IMR-90 (cell line): ENCODE results near the gene TNFRSF1A. TPM values are rescaled to one million over a fixed set of nuclear protein-coding genes. Genes with fewer than 3 reads are reported as not detected.
A peak's percentile ranks its signal among the peaks of the same experiment; 100 is the strongest.

Source experiments
- ATAC-seq: fragments of 200-7000 bp; cut with Tn5 transposase; 2 replicates; pipeline ENCODE4 v1.9.1; 2020; ENCODE audit warnings: low read depth, mild to moderate bottlenecking, moderate library complexity
- BruUV-seq: library from RNA; stranded (reverse); fragments of 400-500 nt; replicated peaks from 2 replicates; lab custom pipeline; 2021; lab: Mats Ljungman, UMichigan
- CTCF ChIA-PET: fragments of 300-600 bp; formaldehyde crosslinking; extraction: SDS; loops from one replicate; lab custom pipeline; 2021; ENCODE audit warnings: antibody characterized with exemption; lab: Yijun Ruan, JAX
- POLR2A ChIA-PET: fragments of 300-600 bp; sonication (Branson Sonifier 250); formaldehyde crosslinking; loops from one replicate; lab custom pipeline; 2022; ENCODE audit warnings: antibody characterized with exemption; ENCODE audit not compliant: unreplicated experiment; lab: Charles Lee
- DNase-seq: peaks from one replicate; pipeline ENCODE4 v3.0.0; 2013
- H2AFZ ChIP-seq: replicated peaks from 2 replicates; pipeline ENCODE3; 2013; ENCODE audit warnings: low read length, mild to moderate bottlenecking; ENCODE audit not compliant: poor library complexity
- H2AK5ac ChIP-seq: 2 replicates; pipeline ENCODE4 v1.6.1; 2013; ENCODE audit warnings: low read depth, low read length, inconsistent platforms
- H2AK9ac ChIP-seq: replicated peaks from 2 replicates; pipeline ENCODE3; 2013; ENCODE audit warnings: mild to moderate bottlenecking, low read depth, low read length, moderate library complexity; ENCODE audit not compliant: poor library complexity
- H2BK120ac ChIP-seq: 2 replicates; pipeline ENCODE4 v1.6.1; 2013; ENCODE audit warnings: low read depth, low read length, inconsistent platforms
- H2BK15ac ChIP-seq: 3 replicates; pipeline ENCODE4 v1.6.1; 2013; ENCODE audit warnings: low read depth, low read length, inconsistent platforms
- H2BK20ac ChIP-seq: 2 replicates; pipeline ENCODE4 v1.6.1; 2013; ENCODE audit warnings: low read depth, mild to moderate bottlenecking, inconsistent platforms, low read length, moderate library complexity
- H2BK5ac ChIP-seq: 2 replicates; pipeline ENCODE4 v1.6.1; 2013; ENCODE audit warnings: mild to moderate bottlenecking, low read depth, low read length, inconsistent platforms; ENCODE audit not compliant: poor library complexity, severe bottlenecking
- H3K14ac ChIP-seq: replicated peaks from 2 replicates; pipeline ENCODE4 v1.6.1; 2013; ENCODE audit warnings: low read depth, low read length, inconsistent platforms
- H3K18ac ChIP-seq: 2 replicates; pipeline ENCODE4 v1.6.1; 2013; ENCODE audit warnings: low read depth, low read length, control low read depth
- H3K23ac ChIP-seq: 2 replicates; pipeline ENCODE4 v1.6.1; 2013; ENCODE audit warnings: low read depth, low read length, inconsistent platforms
- H3K27ac ChIP-seq: 2 replicates; pipeline ENCODE4 v1.5.1; 2013; ENCODE audit warnings: mild to moderate bottlenecking, control low read depth, low read length; ENCODE audit not compliant: insufficient read depth
- H3K27me3 ChIP-seq: 2 replicates; pipeline ENCODE4 v1.6.1; 2013; ENCODE audit warnings: low read length; ENCODE audit not compliant: control insufficient read depth, insufficient read depth
- H3K36me3 ChIP-seq: 2 replicates; pipeline ENCODE4 v1.6.1; 2013; ENCODE audit warnings: low read length, mixed read lengths; ENCODE audit not compliant: control insufficient read depth, insufficient read depth
- H3K4ac ChIP-seq: 2 replicates; pipeline ENCODE4 v1.6.1; 2013; ENCODE audit warnings: low read depth, low read length, inconsistent platforms
- H3K4me1 ChIP-seq: 2 replicates; pipeline ENCODE4 v1.6.1; 2013; ENCODE audit warnings: low read length, mixed read lengths; ENCODE audit not compliant: control insufficient read depth, insufficient read depth
- H3K4me2 ChIP-seq: 2 replicates; pipeline ENCODE4 v1.6.1; 2013; ENCODE audit warnings: low read depth, mild to moderate bottlenecking, control low read depth, low read length, moderate library complexity
- H3K4me3 ChIP-seq: 2 replicates; pipeline ENCODE4 v1.5.1; 2013; ENCODE audit warnings: low read depth, mild to moderate bottlenecking, control low read depth, low read length, moderate library complexity; ENCODE audit not compliant: insufficient read depth
- H3K56ac ChIP-seq: 2 replicates; pipeline ENCODE4 v1.6.1; 2013; ENCODE audit warnings: low read length, inconsistent platforms; ENCODE audit not compliant: insufficient read depth; ENCODE audit errors: extremely low read depth
- H3K79me1 ChIP-seq, 2 experiments: 2 replicates each; pipeline ENCODE4 v1.6.1; 2013; ENCODE audit warnings: low read length in 2 of 2, inconsistent platforms in 1 of 2, low read depth in 1 of 2
- H3K9ac ChIP-seq: 2 replicates; pipeline ENCODE4 v1.6.1; 2013; ENCODE audit warnings: low read depth, low read length, control low read depth
- H3K9me1 ChIP-seq: 2 replicates; pipeline ENCODE4 v1.6.1; 2013; ENCODE audit warnings: low read length, inconsistent platforms; ENCODE audit not compliant: insufficient read depth
- H3K9me3 ChIP-seq: 2 replicates; pipeline ENCODE4 v1.6.1; 2013; ENCODE audit warnings: low read length; ENCODE audit not compliant: control insufficient read depth, insufficient read depth
- H4K20me1 ChIP-seq: 2 replicates; pipeline ENCODE4 v1.6.1; 2013; ENCODE audit warnings: low read length, inconsistent platforms; ENCODE audit not compliant: insufficient read depth
- H4K5ac ChIP-seq: 2 replicates; pipeline ENCODE4 v1.6.1; 2013; ENCODE audit warnings: mild to moderate bottlenecking, low read depth, low read length, control low read depth
- H4K8ac ChIP-seq, 2 experiments: 2 replicates each; pipeline ENCODE4 v1.6.1; 2013; ENCODE audit warnings: low read depth in 2 of 2, low read length in 2 of 2, control low read depth in 1 of 2, inconsistent platforms in 1 of 2
- H4K91ac ChIP-seq: 2 replicates; pipeline ENCODE4 v1.6.1; 2013; ENCODE audit warnings: low read depth, low read length, inconsistent platforms; ENCODE audit not compliant: insufficient read depth
- CEBPB ChIP-seq: IDR thresholded peaks from 2 replicates; pipeline ENCODE4 v1.6.1; 2012; ENCODE audit warnings: low read depth, low read length, improper control_type of control experiment
- MAFK ChIP-seq: IDR thresholded peaks from 2 replicates; pipeline ENCODE4 v1.6.1; 2012; ENCODE audit warnings: low read depth, low read length, improper control_type of control experiment
- MAZ ChIP-seq: IDR thresholded peaks from 2 replicates; pipeline ENCODE4 v1.6.1; 2012; ENCODE audit warnings: low read depth, mild to moderate bottlenecking, low read length, improper control_type of control experiment, moderate library complexity, borderline replicate concordance
- MXI1 ChIP-seq: IDR thresholded peaks from 2 replicates; pipeline ENCODE4 v1.6.1; 2012; ENCODE audit warnings: low read depth, mild to moderate bottlenecking, low read length, moderate library complexity, borderline replicate concordance
- POLR2A ChIP-seq: IDR thresholded peaks from 2 replicates; pipeline ENCODE4 v1.6.1; 2012; ENCODE audit warnings: mild to moderate bottlenecking, low read depth, low read length
- RAD21 ChIP-seq: IDR thresholded peaks from 2 replicates; pipeline ENCODE4 v1.6.1; 2012; ENCODE audit warnings: low read length, improper control_type of control experiment
- WGBS, 2 experiments: methylation state at CpG; one replicate each; pipeline versions ENCODE4 v1.1.5 to v1.1.7; 2013; ENCODE audit warnings: missing lambda C conversion rate in 2 of 2; ENCODE audit not compliant: insufficient read length in 1 of 2; ENCODE audit errors: extremely low coverage in 2 of 2; 5-methylcytosine and 5-hydroxymethylcytosine counted together
- dilution Hi-C: fragments of 300-500 bp; cut with HindIII; formaldehyde crosslinking; loops from one replicate; pipeline ENCODE4 v1.14.3; 2018; ENCODE audit warnings: low sequenced_read_pairs; ENCODE audit not compliant: unreplicated experiment
- in situ Hi-C: fragments of 300-500 bp; cut with MboI; formaldehyde crosslinking; loops from 3 replicates; pipeline ENCODE4 v1.14.3; 2019; ENCODE audit warnings: low sequenced_read_pairs, inconsistent platforms, mixed read lengths
- intact Hi-C: fragments of 100-400 bp; cut with micrococcal nuclease; formaldehyde crosslinking; loops from 2 replicates; pipeline ENCODE4 v1.10.0; 2022
- polyA plus RNA-seq, 3 experiments: library from polyadenylated mRNA; depleted of rRNA; stranded (reverse); fragments of >200 nt; gene quantifications; 2 replicates each; pipeline ENCODE4 v1.2.3, GENCODE V29; 2012; ENCODE audit warnings: low replicate concordance in 1 of 3
- total RNA-seq: library from RNA; depleted of rRNA; stranded (reverse); fragments of >200 nt; gene quantifications from 2 replicates; pipeline ENCODE4 v1.2.3, GENCODE V29; 2012

TNFRSF1A gene
- total and polyA plus RNA-seq, 2 of the 4 experiments (the other 2 are of a cell fraction): 79.6 to 136 TPM

DNA sequence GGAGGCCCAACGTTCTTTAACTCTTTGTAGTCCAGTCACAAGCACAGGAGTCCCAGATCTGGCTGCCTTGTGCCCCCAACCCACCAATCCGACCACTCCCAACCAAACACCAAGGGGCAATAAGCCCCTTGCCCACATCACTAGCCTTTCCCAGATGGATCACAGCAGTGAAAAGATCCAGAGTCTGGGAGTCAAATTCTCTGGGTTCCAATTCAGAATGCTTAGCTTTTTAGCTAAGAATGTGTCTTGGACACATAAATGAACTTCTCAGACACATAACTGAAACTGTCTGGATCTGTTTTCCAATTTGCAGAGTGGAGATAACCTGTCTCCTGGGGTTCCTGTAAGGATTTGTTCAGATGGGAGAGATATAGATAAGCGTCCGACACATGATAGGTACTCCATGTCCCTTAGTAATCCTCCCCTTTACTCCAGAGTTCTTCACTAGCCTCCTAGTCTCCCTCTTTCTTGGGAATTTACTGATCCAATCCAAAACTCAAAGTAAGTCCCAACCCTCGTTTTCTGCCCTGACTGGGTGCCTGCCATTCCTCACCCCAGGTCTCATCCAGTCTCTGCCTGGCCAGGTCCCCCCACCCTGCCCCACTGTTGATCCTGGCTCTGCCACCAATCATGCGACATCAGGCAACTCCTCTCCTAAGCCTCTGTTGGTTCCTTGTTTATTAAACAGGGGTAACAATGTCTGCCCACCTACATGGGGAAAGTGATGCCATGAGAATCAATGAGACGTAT lies 439 bp upstream of the TNFRSF1A start (continued):
- TF ChIP-seq MAFK (no peak), RAD21 (no peak)

DNA sequence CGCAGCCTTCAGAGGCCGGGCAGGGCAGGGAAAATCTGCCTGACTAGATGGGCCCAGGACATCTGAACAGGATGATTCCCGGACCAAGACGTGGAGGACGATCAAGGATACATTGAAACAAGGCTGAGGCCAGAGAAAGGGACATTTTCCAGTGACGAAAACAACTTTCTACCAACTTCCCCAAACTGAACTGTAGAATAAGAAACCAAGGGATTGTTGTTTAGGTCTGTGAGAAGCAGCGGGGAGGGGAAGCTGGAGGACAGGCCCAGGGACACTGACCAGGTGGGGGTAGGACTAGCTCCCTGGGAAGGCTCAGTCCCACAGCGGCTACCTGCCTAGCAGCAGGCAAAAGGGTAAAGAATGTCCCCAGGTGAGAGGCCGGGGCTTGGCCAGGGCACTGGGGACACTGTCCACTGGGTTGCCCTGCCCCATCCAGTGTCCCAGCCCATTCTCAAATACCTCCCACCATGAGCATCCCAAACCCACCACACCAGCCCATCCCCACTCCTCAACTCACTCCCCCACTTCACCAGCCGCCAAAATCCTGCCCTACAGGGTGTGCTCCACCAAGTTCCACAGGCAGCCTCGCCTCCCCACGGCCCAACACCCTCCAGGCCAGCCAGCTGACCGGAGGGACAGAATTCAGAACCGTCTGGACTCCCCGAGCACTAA lies 995 bp downstream of the TNFRSF1A start:
- H4K8ac ChIP-seq: peak overlapping the region; percentile 94 to 95
- 0% methylated on average over 5 of the region's 15 CpGs; no CpG with 5 or more reads in 1 of the 2 experiments for WGBS, 2 experiments
- TF ChIP-seq POLR2A: peak; percentile 46; the same call in 1 of the 2 replicates
- no peak for TF ChIP-seq MAZ
- 0 out of 2 replicates have a peak, but pooled peaks have one; percentile 4 for TF ChIP-seq MXI1
- no peak for TF ChIP-seq CEBPB
- H2AK5ac ChIP-seq: peak overlapping the region; percentile 98
- peak overlapping the region; percentile 78 for H4K5ac ChIP-seq
- H3K27ac ChIP-seq: peak overlapping the region; percentile 98
- ChIA-PET CTCF (interaction anchor here (1.2 kb wide), 1 partner anchor 14 kb away, joined by 4 read pairs; no protein-coding TSS in a partner anchor), POLR2A (no interaction called here)
- dilution Hi-C loops (no loop called here), intact Hi-C loops (loop anchor here (2.0 kb wide), 1 partner anchor 82 kb away; no protein-coding TSS in a partner anchor), in situ Hi-C loops (no loop called here)
- H3K4me2 ChIP-seq: peak overlapping the region; percentile 96
- peak overlapping the region; percentile 82 for H2BK120ac ChIP-seq
- peaks cover 15% of the 10 kb centered on the region; the same call in 1 of the 2 replicates for H3K36me3 ChIP-seq
- H3K4me1 ChIP-seq: peaks cover 43% of the 10 kb centered on the region
- peak overlapping the region; percentile 98 for H4K91ac ChIP-seq
- H3K9me1 ChIP-seq: peaks cover 40% of the 10 kb centered on the region
- peaks cover 6 to 66% of the 10 kb centered on the region in 2 experiments; a peak in 2 of 4 replicates for H3K79me1 ChIP-seq
- H4K20me1 ChIP-seq: peaks cover 51% of the 10 kb centered on the region
- H3K9ac ChIP-seq: peak overlapping the region; percentile 99
- peak overlapping the region; percentile 99 for H3K4ac ChIP-seq
- peak overlapping the region; percentile 90 for H3K18ac ChIP-seq
- H2BK20ac ChIP-seq: peak overlapping the region; percentile 11; the same call in 1 of the 2 replicates
- H3K4me3 ChIP-seq: peak overlapping the region; percentile 86
- ATAC-seq (no peak), DNase-seq (no peak)
- BruUV-seq: no TSS peak
- peak overlapping the region; percentile 97 for H3K56ac ChIP-seq
- H2AK9ac ChIP-seq: peak overlapping the region; percentile 98
- peak overlapping the region; percentile 91 for H2AFZ ChIP-seq
- H2BK15ac ChIP-seq: peak overlapping the region; percentile 86
- no peaks in the 10 kb centered on the region for H3K27me3 ChIP-seq
- H3K9me3 ChIP-seq: no peaks in the 10 kb centered on the region
- H3K23ac ChIP-seq: peak overlapping the region; percentile 100
- peak overlapping the region; percentile 97 for H3K14ac ChIP-seq
- H2BK5ac ChIP-seq: peak overlapping the region; percentile 98
